SU-DHL-6 (cell line): ENCODE measurements around the gene CD70.

ENCODE experiments used
- CTCF ChIP-seq: fragments of 200-600 bp; sonication (generic); IDR thresholded peaks from one replicate; pipeline ENCODE4 v1.5.1; 2017; ENCODE audit warnings: antibody characterized with exemption, mild to moderate bottlenecking, low read length, moderate library complexity; ENCODE audit not compliant: insufficient read depth, poor library complexity, severe bottlenecking
- EZH2phosphoT487 ChIP-seq: fragments of 200-600 bp; sonication (generic), shearing (Covaris generic); conservative IDR thresholded peaks from 2 replicates; pipeline ENCODE4 v1.6.1; 2018; ENCODE audit warnings: mild to moderate bottlenecking, antibody characterized with exemption, low read length, moderate library complexity, mixed read lengths

- TF ChIP-seq CTCF (no peak), EZH2phosphoT487 (no peak)
Measured at GRCh38 chr19:6576869-6577475, 14.0 kb downstream of the CD70 start.
